K562 (cell line): Measurements from ENCODE around the gene THADA. TPM values are rescaled to one million over a fixed set of nuclear protein-coding genes. Genes with fewer than 3 reads are reported as not detected.

ENCODE experiments used
- CTBP1 ChIP-seq: fragments of 450-650 bp; IDR thresholded peaks from 2 replicates; pipeline ENCODE4 v1.6.1; 2016; ENCODE audit warnings: borderline replicate concordance
- HDAC8 ChIP-seq: fragments of 450-650 bp; IDR thresholded peaks from 2 replicates; pipeline ENCODE4 v1.6.1; 2016; ENCODE audit warnings: mild to moderate bottlenecking, missing genetic modification characterization, moderate library complexity, missing compliant biosample characterization
- JUND ChIP-seq, 2 experiments: IDR thresholded peaks; 2 replicates in 1 of 2; 3 replicates in 1 of 2; pipeline ENCODE4 v1.6.1; 2011; ENCODE audit warnings: borderline replicate concordance in 2 of 2, low read depth in 2 of 2, low read length in 2 of 2, improper control_type of control experiment in 1 of 2, missing biosample characterization in 1 of 2, missing genetic modification characterization in 1 of 2, missing genetic modification reagents in 1 of 2
- LCOR ChIP-seq: sonication (generic); formaldehyde crosslinking; IDR thresholded peaks from 2 replicates; pipeline ENCODE4 v1.8.0; 2022; ENCODE audit warnings: mild to moderate bottlenecking, missing genetic modification reagents
- MAFK ChIP-seq: IDR thresholded peaks from 2 replicates; pipeline ENCODE4 v1.6.1; 2011; ENCODE audit warnings: low read length, improper control_type of control experiment
- MAZ ChIP-seq, 2 experiments: fragments of 450-650 bp in 1 of 2; sonication (generic) in 1 of 2; formaldehyde crosslinking; IDR thresholded peaks in 1 of 2; conservative IDR thresholded peaks in 1 of 2; 2 replicates each; pipeline versions ENCODE4 v1.4.0 to v1.5.0; 2020; ENCODE audit warnings: mild to moderate bottlenecking in 1 of 2, missing genetic modification reagents in 1 of 2
- MIER1 ChIP-seq: fragments of 450-650 bp; IDR thresholded peaks from 2 replicates; pipeline ENCODE4 v1.6.1; 2016; ENCODE audit warnings: antibody characterized with exemption, mild to moderate bottlenecking, low read depth
- NEUROD1 ChIP-seq: fragments of 150-350 bp; IDR thresholded peaks from 2 replicates; pipeline ENCODE4 v1.6.1; 2014; ENCODE audit warnings: borderline replicate concordance, low read length, low read depth; ENCODE audit not compliant: partially characterized antibody
- PCBP2 ChIP-seq: fragments of 200-400 bp; formaldehyde crosslinking; IDR thresholded peaks from 2 replicates; pipeline ENCODE4 v1.6.1; 2018; ENCODE audit warnings: low read length, low read depth, mild to moderate bottlenecking, moderate library complexity; ENCODE audit not compliant: poor library complexity, severe bottlenecking
- POLR2A ChIP-seq: fragments of 450-650 bp; conservative IDR thresholded peaks from 2 replicates; pipeline ENCODE4 v1.6.1; 2016
- RBM15 ChIP-seq: fragments of 200-400 bp; formaldehyde crosslinking; IDR thresholded peaks from 2 replicates; pipeline ENCODE4 v1.6.1; 2018; ENCODE audit warnings: mild to moderate bottlenecking, low read length, moderate library complexity; ENCODE audit not compliant: insufficient read depth
- ZNF384 ChIP-seq: IDR thresholded peaks from 2 replicates; pipeline ENCODE4 v1.6.1; 2012; ENCODE audit warnings: low read depth, low read length, improper control_type of control experiment
- ZNF695 ChIP-seq: fragments of 450-650 bp; formaldehyde crosslinking; IDR thresholded peaks from 2 replicates; pipeline ENCODE4 v1.4.0; 2020; ENCODE audit warnings: mild to moderate bottlenecking, moderate library complexity
- ZSCAN29 ChIP-seq: fragments of 450-650 bp; IDR thresholded peaks from 2 replicates; pipeline ENCODE4 v1.6.1; 2017
- polyA plus RNA-seq, 8 experiments: library from polyadenylated mRNA; depleted of rRNA in 4 of 8; stranded (reverse) in 5 of 8; unstranded in 3 of 8; fragments of >200 nt; fragmentation: Nextera tagmentation in 2 of 8; fragmentation: Illumina TruSeq in 1 of 8; extraction: Ambion mirVana in 2 of 8; extraction: Trizol in 1 of 8; gene quantifications; 2 replicates each; pipeline versions ENCODE4 v1.2.1 to v1.2.3, GENCODE V29; 2011 to 2014; ENCODE audit warnings: inconsistent platforms in 1 of 8, missing spikeins in 1 of 8
- total RNA-seq, 7 experiments: library from RNA; depleted of rRNA in 6 of 7; stranded (reverse); fragments of >200 nt in 6 of 7; fragmentation: Illumina TruSeq in 2 of 7; extraction: Trizol in 2 of 7; gene quantifications; 2 replicates each; pipeline versions ENCODE4 v1.2.1 to v1.2.3, GENCODE V29; 2011 to 2021; ENCODE audit warnings: low replicate concordance in 1 of 7
- TF ChIP-seq, protein P1 (sequence below): fragments of 450-650 bp; formaldehyde crosslinking; IDR thresholded peaks from 2 replicates; pipeline ENCODE4 v1.4.0; 2020; ENCODE audit warnings: mild to moderate bottlenecking, moderate library complexity
- TF ChIP-seq, protein P2 (sequence below): sonication (generic); IDR thresholded peaks from 2 replicates; pipeline ENCODE4 v1.6.1; 2016
- TF ChIP-seq, protein P3 (sequence below): fragments of 250-450 bp; sonication (Bioruptor Pico); IDR thresholded peaks from 2 replicates; pipeline ENCODE4 v1.5.0; 2021
- TF ChIP-seq, protein P4 (sequence below), 2 experiments: fragments of 450-650 bp in 1 of 2; sonication (generic) in 1 of 2; formaldehyde crosslinking in 1 of 2; IDR thresholded peaks in 1 of 2; conservative IDR thresholded peaks in 1 of 2; 2 replicates each; pipeline versions ENCODE4 v1.6.1 to v1.8.1; 2016 to 2023; ENCODE audit warnings: mild to moderate bottlenecking in 2 of 2, moderate library complexity in 2 of 2, inconsistent platforms in 1 of 2, missing genetic modification reagents in 1 of 2
- TF ChIP-seq, protein P5 (sequence below): fragments of 450-650 bp; formaldehyde crosslinking; IDR thresholded peaks from 2 replicates; pipeline ENCODE4 v1.4.0; 2020; ENCODE audit warnings: mild to moderate bottlenecking, moderate library complexity
- TF ChIP-seq, protein P6 (sequence below): fragments of 250-450 bp; sonication (Bioruptor Pico); IDR thresholded peaks from 2 replicates; pipeline ENCODE4 v1.5.0; 2022; ENCODE audit warnings: mild to moderate bottlenecking

The THADA gene
- total and polyA plus RNA-seq, 9 of the 15 experiments (the other 6 are each of a cell fraction or from before 2014, with no cell fraction given) = 17.8 to 34.7 (median 31.9) TPM

DNA sequence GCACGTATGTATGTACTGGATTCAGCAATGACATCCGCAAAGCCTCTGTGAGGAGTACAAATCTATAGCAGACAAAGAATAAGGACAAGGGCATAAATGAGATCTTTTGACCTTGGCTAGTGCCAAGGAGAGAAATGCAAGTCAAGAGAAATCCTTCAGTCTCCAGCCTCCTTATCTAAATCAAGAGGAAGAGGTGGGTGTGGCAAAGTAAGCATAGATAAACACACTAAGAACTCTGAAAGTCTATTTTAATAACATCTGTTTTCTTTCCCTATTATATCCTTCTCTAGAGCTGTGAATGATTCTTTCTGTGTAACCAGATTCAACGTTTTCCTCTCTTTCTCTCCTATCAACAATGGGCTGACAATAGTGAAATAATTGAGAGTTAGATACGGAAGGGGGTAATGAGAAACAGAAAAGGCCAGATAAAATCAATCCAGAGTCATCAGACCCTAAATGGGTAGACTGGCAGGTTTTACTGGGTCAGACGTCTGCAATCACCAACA is 250.9 kb downstream of the THADA start (continued):
- TF ChIP-seq, protein P1, sequence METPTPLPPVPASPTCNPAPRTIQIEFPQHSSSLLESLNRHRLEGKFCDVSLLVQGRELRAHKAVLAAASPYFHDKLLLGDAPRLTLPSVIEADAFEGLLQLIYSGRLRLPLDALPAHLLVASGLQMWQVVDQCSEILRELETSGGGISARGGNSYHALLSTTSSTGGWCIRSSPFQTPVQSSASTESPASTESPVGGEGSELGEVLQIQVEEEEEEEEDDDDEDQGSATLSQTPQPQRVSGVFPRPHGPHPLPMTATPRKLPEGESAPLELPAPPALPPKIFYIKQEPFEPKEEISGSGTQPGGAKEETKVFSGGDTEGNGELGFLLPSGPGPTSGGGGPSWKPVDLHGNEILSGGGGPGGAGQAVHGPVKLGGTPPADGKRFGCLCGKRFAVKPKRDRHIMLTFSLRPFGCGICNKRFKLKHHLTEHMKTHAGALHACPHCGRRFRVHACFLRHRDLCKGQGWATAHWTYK (CRISPR knock-in tag) = 0 out of 2 replicates have a peak, but pooled peaks have one; percentile 17
- TF ChIP-seq LCOR (CRISPR knock-in tag) (no peak), NEUROD1 (no peak), MAZ (CRISPR knock-in tag; conservative IDR thresholded peaks at IDR 0.05 in 1 of 2, IDR thresholded peaks at IDR 0.05 in 1 of 2) (0 out of 4 replicates have a peak, but pooled peaks of 1 of the 2 experiments have one; percentile 5), HDAC8 (tag) (no peak), MIER1 (no peak), ZSCAN29 (no peak), JUND (IDR thresholded peaks at IDR 0.05; ENCODE audit: borderline replicate concordance, low read depth, low read length) (peak; percentile 13; the same call in 1 of the 2 replicates), JUND (tag; IDR thresholded peaks at IDR 0.05; ENCODE audit: borderline replicate concordance, low read depth, low read length) (no peak), RBM15 (no peak), ZNF695 (CRISPR knock-in tag) (no peak), ZNF384 (no peak), PCBP2 (no peak), CTBP1 (peak; percentile 56), MAFK (no peak), POLR2A (no peak)
- TF ChIP-seq, protein P2, sequence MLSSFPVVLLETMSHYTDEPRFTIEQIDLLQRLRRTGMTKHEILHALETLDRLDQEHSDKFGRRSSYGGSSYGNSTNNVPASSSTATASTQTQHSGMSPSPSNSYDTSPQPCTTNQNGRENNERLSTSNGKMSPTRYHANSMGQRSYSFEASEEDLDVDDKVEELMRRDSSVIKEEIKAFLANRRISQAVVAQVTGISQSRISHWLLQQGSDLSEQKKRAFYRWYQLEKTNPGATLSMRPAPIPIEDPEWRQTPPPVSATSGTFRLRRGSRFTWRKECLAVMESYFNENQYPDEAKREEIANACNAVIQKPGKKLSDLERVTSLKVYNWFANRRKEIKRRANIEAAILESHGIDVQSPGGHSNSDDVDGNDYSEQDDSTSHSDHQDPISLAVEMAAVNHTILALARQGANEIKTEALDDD = no peak
- TF ChIP-seq, protein P3, sequence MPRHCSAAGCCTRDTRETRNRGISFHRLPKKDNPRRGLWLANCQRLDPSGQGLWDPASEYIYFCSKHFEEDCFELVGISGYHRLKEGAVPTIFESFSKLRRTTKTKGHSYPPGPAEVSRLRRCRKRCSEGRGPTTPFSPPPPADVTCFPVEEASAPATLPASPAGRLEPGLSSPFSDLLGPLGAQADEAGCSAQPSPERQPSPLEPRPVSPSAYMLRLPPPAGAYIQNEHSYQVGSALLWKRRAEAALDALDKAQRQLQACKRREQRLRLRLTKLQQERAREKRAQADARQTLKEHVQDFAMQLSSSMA (CRISPR knock-in tag) = no peak
- TF ChIP-seq, protein P4, sequence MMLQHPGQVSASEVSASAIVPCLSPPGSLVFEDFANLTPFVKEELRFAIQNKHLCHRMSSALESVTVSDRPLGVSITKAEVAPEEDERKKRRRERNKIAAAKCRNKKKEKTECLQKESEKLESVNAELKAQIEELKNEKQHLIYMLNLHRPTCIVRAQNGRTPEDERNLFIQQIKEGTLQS (IDR thresholded peaks at IDR 0.05) = no peak
- TF ChIP-seq, protein P4 (CRISPR knock-in tag; conservative IDR thresholded peaks at IDR 0.05) = no peak
- TF ChIP-seq, protein P5, sequence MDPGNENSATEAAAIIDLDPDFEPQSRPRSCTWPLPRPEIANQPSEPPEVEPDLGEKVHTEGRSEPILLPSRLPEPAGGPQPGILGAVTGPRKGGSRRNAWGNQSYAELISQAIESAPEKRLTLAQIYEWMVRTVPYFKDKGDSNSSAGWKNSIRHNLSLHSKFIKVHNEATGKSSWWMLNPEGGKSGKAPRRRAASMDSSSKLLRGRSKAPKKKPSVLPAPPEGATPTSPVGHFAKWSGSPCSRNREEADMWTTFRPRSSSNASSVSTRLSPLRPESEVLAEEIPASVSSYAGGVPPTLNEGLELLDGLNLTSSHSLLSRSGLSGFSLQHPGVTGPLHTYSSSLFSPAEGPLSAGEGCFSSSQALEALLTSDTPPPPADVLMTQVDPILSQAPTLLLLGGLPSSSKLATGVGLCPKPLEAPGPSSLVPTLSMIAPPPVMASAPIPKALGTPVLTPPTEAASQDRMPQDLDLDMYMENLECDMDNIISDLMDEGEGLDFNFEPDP = no peak
- TF ChIP-seq, protein P6, sequence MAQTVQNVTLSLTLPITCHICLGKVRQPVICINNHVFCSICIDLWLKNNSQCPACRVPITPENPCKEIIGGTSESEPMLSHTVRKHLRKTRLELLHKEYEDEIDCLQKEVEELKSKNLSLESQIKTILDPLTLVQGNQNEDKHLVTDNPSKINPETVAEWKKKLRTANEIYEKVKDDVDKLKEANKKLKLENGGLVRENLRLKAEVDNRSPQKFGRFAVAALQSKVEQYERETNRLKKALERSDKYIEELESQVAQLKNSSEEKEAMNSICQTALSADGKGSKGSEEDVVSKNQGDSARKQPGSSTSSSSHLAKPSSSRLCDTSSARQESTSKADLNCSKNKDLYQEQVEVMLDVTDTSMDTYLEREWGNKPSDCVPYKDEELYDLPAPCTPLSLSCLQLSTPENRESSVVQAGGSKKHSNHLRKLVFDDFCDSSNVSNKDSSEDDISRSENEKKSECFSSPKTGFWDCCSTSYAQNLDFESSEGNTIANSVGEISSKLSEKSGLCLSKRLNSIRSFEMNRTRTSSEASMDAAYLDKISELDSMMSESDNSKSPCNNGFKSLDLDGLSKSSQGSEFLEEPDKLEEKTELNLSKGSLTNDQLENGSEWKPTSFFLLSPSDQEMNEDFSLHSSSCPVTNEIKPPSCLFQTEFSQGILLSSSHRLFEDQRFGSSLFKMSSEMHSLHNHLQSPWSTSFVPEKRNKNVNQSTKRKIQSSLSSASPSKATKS (CRISPR knock-in tag) = no peak
